HG03095 (cell line): ENCODE results near the gene RHOB.

Source experiments
- ATAC-seq: cut with Tn5 transposase; IDR thresholded peaks from one replicate; pipeline ENCODE4 v1.9.1; 2021; ENCODE audit warnings: moderate library complexity; ENCODE audit not compliant: unreplicated experiment

RHOB gene

DNA sequence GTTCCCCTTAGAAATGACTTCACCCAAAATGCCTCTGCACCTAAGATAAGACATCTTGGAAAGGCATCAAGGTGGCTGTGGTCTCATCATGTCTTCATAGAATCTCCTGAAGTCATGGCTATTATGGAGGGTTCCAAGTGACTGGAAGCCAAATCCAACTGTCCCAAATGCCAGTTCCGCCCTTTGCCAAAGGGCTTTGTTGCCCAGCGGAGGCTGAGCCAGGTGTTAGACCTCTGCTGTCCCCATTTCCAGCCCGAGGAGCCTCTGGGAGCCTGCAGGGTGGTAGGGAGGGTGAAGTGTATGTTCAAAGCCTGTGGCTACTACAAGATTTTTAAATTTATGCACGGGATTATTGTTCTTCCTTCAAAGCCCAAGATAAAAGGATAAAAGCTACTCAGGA, 25.7 kb downstream of the RHOB start:
- no peak for ATAC-seq

DNA sequence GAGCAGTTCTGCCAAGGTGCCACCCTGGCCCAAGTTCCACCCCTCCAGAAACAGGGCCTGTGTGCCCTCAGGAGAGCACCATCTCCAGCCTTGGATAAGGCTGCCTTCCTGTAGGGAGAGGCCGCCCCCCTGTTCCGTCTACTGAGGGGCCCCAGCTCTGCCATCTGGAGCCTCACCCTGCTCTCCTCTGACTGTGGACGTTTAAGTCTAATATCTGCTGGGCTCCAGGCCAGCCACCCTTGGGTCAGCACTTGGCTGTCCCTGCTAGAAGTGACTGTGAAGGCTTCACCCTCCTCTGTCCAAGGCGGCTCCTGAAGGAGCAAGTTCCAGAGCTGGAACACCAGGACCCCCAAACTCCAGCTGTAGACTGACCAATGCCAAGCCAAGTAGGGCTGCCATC, 26.3 kb downstream of the RHOB start:
- ATAC-seq = no peak

DNA sequence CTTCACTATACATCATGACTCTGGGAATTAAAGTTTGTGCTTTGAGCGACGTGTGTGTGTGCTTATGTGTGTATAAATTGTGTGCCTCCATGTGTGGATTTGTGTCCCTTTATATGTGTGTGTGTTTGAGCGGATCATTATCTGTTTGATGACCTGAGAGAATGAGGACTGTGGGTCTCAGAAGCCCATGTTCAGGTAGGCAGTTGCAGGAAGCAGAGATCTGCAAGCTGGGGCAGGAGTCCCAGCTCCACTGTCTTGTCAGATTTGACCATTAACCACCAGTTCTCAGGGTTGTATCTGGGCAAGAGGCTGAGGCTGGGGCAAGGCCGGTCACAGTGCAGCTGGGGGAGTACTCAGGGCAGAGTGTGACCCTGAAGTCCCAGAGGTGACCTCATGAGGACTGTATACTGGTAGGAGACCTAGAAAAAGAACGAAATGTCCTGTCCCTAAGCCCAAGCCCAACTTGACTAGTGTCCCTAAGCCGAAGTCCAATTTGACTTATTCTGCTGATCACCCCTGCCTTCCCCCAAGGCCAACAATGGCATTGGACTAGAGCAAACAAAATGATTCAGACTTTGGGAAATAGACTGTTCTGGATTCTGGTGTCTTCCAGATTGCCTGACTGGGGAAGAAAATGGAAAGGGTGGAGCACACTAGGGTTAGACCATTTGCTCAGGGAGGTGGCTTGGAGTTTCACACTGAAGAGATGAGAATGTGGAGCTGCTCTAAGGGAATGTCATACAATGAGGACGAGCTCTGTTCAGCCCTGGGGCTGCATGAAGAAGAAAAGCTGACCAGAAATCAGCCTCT, 28.1 kb downstream of the RHOB start:
- ATAC-seq = no peak

DNA sequence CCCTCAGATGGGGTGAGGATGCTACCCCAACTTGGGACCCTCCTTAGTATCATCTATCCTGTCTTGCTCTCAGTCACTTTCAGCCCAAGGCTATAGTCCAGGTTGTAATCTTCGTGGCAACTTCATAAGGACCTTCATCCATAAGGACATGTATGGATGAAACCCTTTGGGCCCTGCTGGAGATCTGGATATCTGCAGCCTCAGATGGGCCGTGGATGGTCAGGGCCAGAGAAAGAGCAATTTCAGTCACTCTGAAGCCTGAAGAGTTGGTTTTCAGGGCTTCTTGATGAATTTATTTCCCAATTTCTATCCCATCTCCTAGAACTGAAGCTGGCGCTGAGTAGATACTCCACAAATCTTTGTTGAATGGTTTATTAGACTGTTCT, 28.7 kb downstream of the RHOB start:
- ATAC-seq = no peak

DNA sequence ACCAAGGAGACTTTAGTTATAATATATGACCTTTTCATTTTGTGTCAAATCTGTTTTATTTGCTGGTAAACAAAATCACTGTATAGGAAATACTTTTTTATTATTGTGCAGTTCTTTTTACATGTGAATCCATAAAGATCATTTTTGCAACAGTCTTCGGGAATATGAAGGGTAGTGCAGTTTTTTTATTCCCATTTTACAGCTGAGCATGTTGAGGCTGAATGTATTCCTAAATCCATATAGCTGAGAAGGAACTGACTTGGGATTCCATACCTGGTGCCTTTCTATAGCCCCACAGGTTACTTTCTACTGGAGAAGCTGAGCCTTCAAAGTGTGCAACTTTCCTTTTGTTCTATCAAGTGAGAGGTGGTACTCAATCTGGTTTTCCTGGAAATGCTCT, 29.6 kb downstream of the RHOB start:
- no peak for ATAC-seq

DNA sequence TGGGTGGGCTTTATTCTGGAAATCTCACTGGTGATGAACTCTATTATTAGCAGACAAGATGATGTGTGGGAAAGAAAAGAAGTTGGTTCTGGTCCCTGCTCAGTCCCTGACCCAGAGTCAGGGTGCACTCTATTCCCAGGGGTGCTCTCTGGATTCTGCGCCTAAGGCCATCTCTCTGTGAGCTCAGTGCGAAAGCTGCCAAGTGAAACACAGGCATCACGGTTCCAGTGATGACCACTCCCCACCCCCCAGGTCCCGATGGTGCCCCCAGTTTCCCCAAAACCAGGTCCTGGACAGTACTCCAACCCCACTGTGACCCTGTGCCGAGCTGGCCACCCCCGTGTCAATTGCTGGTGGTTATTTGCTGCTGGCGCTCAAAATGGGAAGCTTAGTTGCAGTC, 30.1 kb downstream of the RHOB start:
- ATAC-seq = no peak

DNA sequence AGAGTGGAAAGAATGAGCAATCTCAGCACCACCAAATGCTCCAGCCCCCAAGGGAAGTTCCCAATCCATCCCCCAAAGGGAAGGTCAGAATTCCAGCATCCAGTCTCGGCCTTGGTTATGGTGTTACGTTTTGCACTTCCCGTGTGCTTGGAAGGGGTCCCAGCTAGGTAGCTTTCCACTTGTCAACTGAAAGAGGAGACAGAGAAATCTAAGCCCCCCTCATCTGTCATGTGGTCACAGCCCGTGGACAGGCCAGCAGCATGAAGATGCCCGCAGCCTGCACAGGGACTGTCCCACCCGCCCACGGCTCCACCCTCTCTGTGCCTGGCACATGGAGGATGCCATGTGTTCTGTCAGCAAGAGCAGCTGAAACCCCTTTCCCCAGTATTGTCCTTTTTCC, 32.1 kb downstream of the RHOB start:
- no peak for ATAC-seq

DNA sequence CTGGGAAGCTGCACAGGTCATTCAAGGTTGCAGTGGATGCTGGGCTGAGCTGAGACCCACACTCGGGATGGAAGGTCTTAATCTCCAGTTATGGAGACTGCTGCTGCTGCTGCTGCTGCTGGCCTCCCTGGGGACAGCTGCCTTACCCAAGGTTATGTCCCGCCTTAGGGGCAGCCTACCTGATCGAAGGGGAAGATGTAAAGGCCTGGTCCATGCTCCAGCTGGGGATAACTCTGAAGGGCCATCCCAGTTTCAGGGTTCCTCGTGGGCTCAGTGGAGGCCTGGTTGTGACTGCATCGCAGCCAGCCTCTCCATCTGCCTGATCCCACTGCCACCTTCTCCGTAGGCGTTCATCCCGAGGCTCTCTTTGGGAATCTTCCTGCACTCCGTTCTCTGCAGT, 33.0 kb downstream of the RHOB start:
- ATAC-seq = no peak

DNA sequence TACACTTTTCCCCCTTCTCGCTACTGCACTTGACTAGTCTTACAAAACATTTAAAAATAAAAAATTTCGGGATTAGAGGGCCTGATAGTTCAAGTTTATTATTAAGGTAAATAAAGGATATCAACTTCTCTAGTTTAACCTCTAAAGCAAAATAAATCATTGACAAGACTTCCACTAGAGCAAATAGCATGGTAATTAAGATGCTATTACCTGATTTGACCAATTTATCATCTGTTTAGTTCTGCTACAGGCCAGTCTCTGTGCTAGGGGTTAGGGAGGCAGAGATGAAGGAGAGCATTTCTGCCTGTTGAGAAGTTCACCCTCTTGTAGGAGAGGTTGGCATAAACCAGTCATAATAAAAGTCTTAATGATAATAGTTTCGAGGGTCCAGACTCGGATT, 34.0 kb downstream of the RHOB start:
- ATAC-seq = no peak

DNA sequence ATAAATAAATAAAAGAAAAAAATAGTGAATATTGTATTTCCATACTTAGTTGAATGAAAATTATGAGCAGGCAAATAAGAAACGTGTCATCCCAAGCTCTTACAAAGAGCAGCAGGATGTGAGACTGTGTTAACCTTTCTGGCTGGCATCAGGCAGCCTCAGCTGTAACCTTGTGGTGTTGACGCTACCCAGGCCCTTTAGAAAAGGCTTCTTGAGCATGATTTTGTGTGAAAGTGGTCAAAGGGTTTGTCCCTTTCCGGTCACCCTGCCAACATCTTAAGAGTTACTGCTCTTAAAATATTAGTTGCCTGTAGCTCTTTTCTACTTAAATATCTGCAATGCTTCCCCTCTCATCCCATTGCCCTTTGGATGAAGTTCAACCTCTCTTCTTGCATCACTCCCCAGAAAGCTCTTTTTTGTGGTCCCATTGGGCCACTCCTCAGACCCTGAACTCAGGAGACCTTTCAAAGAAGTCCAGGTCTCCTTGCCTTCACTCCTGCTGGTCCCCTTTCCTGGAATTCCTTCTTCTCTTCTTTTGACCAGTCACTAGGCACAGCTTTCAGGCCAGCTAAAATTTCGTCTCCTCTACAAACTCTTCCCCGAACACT, 35.0 kb downstream of the RHOB start:
- ATAC-seq = no peak

DNA sequence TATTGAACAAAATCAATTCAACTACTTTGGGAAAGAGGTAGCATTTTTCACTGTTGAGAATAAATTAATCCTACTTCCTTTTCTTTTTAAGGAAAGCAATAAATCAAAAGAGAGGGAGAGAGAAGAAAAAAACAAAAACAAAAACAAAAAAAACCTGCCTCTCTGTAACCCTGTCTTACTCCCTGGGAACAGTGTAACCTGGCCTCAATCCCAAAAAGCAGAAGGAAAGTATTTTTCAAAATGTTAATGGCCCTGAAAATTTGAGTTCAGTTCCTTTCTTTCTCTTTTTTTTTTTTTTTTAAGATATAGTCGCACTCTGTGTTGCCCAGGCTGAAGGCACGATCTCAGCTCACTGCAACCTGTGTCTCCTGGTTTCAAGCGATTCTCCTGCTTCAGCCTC, 35.9 kb downstream of the RHOB start:
- ATAC-seq = no peak

DNA sequence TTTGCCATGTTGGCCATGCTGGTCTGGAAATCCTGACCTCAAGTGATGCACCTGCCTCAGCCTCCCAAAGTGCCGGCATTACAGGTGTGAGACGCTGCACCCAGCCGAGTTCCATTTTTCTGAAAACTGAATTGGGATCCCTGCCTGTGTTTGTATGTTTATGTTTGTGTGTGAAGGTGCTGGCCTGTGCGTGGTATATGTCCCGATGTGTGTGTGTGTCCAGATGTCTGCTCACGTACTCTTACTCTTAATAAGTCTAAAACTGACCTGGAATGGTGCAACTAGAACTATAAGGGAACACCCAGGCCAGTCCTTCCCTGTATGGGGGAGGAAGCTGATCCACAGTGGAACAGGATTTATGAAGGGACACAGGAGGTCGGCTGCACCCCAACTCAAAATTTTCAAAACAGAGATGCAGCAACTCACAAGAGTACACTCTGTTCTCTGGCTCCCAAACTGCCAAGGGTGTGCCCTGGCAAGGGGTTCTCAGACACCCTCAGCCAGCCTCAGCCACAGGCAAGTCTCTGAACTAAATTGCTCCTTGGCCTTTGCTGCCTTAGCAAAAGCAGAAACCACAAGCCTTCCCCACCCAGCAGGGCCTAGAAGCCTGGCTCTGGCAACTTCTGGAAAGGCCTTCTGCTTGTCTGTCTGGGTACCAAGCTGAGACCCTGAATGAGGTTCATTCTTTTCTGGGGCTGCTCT, 36.5 kb downstream of the RHOB start:
- ATAC-seq = no peak

DNA sequence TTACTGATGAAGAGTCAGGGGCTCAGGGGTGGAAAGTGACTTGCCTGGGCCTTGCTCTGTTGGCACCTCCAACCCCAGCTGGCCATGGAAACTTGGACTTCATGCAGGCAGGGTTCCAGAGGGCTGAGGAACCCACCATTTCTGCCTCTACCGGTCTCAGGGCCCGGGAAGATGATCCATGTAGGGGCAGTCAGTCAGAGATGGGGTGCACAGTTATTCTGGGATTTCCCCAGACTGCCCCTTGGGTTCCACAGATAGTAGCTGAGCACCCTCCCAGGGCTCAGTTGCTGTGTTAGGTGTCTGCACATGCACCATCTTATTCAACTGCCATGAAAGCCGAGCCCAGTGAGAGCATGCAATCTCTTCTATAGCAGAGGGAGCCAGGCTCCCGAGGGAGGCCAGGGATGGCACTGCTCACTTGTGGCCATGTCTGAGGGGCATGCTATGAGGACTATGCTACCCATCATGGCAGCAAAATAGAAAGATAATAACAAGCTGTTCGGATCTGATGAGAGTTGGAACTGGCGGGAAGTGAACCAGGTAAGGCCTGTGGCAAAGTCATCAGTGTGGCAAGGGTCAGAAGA, 37.3 kb downstream of the RHOB start:
- ATAC-seq = no peak

DNA sequence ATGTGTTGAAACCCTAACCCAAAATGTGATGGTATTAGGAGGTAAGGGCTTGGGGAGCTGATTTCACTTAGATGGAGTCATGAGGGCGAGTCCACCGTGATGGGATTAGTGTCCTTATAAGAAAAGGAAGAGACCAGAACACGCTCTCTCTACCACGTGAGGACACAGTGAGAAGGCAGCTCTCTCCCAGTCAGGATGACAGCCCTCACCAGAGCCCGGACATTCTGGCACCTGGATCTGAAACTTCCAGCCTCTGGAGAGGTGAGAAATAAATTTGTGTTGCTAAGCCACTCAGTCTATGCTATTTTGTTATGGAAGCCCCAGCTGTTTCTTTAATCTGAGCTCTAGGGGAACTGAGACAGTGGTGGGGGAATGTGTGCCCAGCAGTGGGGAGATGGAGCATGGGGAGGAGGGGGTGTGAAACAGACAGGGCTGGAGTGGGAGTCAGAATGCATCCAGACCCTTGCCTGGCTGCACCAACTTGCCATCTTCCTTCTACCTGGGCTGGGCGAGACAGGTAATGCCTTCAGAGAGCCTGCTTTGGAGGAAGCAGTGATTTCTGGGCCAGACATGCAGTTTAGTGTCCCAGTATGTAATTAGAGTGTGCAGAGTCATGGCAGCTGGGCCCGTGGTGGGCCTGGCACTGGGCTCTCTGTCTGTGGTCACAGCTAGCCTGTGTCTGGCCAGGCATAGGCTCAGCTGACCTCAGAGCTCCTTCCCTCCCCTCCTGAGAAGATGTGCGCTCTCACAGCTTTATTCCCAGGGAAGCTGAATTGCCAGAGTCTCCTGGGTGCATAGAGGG, 38.1 kb downstream of the RHOB start:
- no peak for ATAC-seq

DNA sequence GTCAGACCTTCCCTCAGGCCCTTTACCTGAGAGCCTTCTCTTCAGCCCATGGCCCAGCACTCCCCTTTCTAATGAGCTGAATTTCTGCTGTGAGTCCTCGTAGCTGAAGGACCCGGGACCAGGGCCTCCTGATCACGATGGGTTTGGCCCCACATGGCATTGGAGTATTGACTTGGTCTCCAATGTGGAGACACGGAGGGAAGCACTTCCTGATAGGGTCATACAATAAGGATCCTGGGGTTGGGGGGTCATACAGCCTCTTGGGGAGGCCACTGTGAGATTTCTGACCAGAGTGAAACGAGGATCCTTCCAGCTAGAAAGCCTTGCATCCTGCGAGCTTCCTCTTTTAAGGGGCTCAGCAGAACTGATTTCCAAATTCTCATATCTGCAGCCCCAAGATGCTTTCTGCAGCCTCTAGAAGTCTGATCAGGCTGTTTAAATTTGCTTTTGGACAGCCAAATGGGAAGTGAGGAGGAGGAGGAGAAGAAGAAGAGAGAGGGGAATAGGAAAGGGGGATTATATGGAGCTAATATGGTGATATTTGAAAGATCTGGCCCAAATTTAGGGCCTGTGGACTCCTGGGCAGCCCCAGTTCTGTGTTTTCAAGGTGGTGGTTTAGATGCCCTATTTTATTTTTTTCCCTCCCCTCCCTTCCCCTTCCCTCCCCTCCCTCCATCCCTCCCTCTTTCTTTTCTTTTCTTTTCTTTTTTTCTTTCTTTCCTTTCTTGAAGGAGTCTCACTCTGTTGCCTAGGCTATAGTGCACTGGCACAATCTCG, 38.9 kb downstream of the RHOB start:
- no peak for ATAC-seq

DNA sequence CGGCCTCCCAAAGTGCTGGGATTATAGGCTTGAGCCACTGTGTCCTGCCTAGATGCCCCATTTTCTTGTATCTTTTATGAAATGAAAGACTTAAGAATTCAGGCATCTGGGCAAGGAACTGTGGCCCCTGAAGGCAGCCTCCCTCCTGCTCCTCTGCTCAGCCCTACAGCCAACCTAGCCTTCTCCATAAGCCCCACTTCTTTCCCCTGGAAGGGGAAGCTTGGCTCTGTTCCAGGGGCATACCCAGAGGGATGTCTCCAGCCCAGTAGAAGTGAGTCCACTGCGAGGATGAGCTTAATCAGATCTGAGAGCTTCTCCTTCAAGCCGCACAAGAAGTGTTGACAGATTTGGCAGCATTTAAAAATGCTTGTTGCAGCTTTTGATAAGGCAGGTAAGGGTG, 39.7 kb downstream of the RHOB start:
- no peak for ATAC-seq

DNA sequence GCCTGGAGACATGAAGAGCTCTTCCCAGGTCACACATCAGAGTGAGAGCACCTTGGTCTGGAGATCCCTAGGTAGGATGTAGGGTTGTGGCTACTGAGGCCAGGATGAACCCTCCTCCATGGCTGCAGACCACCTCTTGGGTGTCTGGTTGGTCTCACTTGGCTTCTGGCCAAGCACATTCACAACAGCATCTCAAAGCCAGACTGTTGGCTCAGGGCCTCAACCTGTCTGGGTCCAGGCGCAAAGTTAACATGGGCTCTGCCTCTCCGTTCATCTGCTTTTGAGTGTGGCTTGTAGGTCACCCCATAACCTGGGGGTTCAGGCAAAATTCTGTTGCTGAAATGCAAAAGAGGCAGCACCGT, 40.1 kb downstream of the RHOB start:
- ATAC-seq = no peak

DNA sequence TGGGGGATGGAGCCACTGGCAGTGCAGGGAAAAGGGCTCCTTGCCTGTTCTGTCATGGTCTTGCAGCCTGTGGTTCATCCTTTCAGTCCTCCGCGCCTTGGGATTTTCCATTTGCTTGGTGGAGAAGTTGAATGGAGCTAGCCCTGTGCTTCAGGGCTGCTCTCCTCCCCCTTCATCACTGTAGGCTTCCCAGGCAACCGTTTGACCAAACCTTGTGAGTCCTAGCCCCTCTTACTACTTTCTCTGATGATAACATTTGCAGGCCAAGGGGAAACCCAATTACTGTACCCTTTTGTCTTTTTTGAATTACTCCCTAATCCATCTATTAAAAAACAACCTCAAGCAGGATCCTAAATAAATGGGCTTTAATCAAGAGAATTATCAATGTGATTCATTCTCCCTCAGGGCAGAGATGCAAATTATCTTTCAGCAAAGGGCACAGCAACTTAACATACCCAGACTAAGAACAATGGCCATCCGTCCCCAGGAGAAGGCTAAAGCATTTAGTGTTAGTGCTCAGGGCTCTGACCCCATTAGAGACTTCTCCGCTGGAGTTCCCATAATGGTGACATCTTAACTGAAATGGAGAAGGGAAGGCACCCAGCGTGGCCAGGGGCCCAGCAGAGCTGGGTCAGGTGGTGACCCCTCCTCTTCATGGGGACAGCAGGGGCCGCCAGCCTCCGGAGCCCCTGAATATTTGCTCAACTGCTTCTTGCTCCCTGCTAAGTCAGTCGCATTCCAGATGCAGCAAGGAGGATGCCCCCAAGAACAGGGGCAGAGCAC, 40.7 kb downstream of the RHOB start:
- ATAC-seq = no peak

DNA sequence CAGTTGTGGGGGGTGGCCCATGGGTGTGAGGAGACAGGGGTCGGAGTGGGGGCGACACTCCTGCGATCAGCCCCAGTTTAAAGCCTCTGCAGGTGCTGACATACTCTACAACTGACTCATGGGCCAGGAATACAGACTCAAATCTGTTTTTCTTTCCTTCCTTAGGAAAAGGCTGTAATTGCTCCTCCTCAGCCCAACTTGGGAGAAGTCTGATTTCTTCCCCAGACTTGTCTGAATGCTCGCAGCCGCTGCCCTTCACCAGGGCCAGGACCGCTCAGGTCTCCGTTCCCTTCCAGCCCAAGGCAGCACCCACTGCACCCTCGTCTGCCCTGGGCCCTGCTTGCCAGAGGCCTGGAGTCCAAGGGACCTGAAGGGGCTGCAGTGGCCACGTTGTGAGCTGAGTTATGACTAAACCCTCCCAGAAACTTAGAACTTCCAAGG, 41.3 kb downstream of the RHOB start:
- no peak for ATAC-seq

DNA sequence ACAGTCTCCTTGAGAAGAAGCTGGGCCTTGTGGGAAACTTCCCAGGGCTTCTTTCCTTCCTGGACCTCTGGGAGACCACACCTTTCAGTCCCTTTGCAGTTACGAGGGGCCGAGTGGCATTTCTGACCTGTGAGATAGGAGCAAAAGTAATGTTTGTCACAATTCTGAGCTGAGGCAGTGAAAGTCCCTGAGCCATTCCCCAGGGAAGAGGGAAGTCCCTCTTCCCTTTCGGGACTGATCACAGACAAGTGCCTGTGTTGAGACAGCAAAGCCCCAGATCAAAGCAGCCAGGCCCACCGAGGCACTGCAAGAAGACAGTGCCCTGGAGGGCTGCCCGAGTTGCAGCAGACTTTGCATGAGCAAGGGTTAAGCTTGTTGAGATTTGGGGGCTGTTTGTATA, 41.9 kb downstream of the RHOB start:
- ATAC-seq = no peak
